SU-DHL-6 (cell line): ENCODE results near the gene FSTL3.

ENCODE experiments used
- H2AFZ ChIP-seq: fragments of 200-600 bp; sonication (generic); 2 replicates; pipeline ENCODE4 v1.6.1; 2014; ENCODE audit warnings: low read depth, mild to moderate bottlenecking, moderate library complexity, mixed read lengths, antibody characterized with exemption, low read length; ENCODE audit not compliant: severe bottlenecking
- H3F3A ChIP-seq: fragments of 200-600 bp; shearing (Covaris generic); 2 replicates; pipeline ENCODE4 v1.6.0; 2016; ENCODE audit warnings: antibody characterized with exemption, mild to moderate bottlenecking; ENCODE audit not compliant: insufficient read depth
- H3K27ac ChIP-seq: fragments of 200-600 bp; sonication (generic); 2 replicates; pipeline ENCODE4 v1.5.1; 2016; ENCODE audit warnings: low read depth, mild to moderate bottlenecking, low read length, moderate library complexity, mixed read lengths
- H3K27me3 ChIP-seq: fragments of 200-600 bp; sonication (generic), shearing (Covaris generic); 2 replicates; pipeline ENCODE4 v1.6.0; 2014; ENCODE audit warnings: mild to moderate bottlenecking, low read length
- H3K36me3 ChIP-seq: fragments of 200-600 bp; sonication (generic); 2 replicates; pipeline ENCODE4 v1.6.1; 2014; ENCODE audit warnings: mild to moderate bottlenecking, low read length, mixed read lengths
- H3K4me2 ChIP-seq: fragments of 300-600, 200-600 bp; shearing (Covaris generic), sonication (generic); 2 replicates; pipeline ENCODE4 v1.6.0; 2014; ENCODE audit warnings: low read length, low read depth, mild to moderate bottlenecking; ENCODE audit not compliant: poor library complexity, severe bottlenecking
- H3K4me3 ChIP-seq: fragments of 200-600 bp; sonication (generic); 2 replicates; pipeline ENCODE4 v1.5.1; 2014; ENCODE audit warnings: antibody characterized with exemption, low read length, mild to moderate bottlenecking, mixed read lengths; ENCODE audit not compliant: insufficient read depth, poor library complexity, severe bottlenecking
- H3K79me2 ChIP-seq: fragments of 200-600 bp; sonication (generic); 2 replicates; pipeline ENCODE4 v1.6.1; 2014; ENCODE audit warnings: mild to moderate bottlenecking, low read length, moderate library complexity; ENCODE audit not compliant: insufficient read depth
- H3K9ac ChIP-seq: fragments of 200-600 bp; sonication (generic); 2 replicates; pipeline ENCODE4 v1.7.0; 2014; ENCODE audit warnings: mild to moderate bottlenecking, low read length
- H3K9me2 ChIP-seq: fragments of 200-600 bp; sonication (generic); replicated peaks from 2 replicates; pipeline ENCODE4 v1.6.1; 2014; ENCODE audit warnings: low read length; ENCODE audit not compliant: insufficient read depth
- H3K9me3 ChIP-seq: fragments of 200-600 bp; sonication (generic); 2 replicates; pipeline ENCODE4 v1.6.1; 2014; ENCODE audit warnings: low read length, mixed read lengths; ENCODE audit not compliant: insufficient read depth
- H4K20me1 ChIP-seq: fragments of 200-600 bp; sonication (generic); 2 replicates; pipeline ENCODE4 v1.6.1; 2014; ENCODE audit warnings: low read depth, mild to moderate bottlenecking, antibody characterized with exemption, low read length, moderate library complexity, mixed read lengths
- EZH2phosphoT487 ChIP-seq: fragments of 200-600 bp; sonication (generic), shearing (Covaris generic); conservative IDR thresholded peaks from 2 replicates; pipeline ENCODE4 v1.6.1; 2018; ENCODE audit warnings: mild to moderate bottlenecking, antibody characterized with exemption, low read length, moderate library complexity, mixed read lengths
- TF ChIP-seq, protein P1 (sequence below): fragments of 200-600 bp; sonication (generic); IDR thresholded peaks from one replicate; pipeline ENCODE4 v1.5.1; 2017; ENCODE audit warnings: antibody characterized with exemption, mild to moderate bottlenecking, low read length, moderate library complexity; ENCODE audit not compliant: insufficient read depth, poor library complexity, severe bottlenecking

FSTL3 gene

DNA sequence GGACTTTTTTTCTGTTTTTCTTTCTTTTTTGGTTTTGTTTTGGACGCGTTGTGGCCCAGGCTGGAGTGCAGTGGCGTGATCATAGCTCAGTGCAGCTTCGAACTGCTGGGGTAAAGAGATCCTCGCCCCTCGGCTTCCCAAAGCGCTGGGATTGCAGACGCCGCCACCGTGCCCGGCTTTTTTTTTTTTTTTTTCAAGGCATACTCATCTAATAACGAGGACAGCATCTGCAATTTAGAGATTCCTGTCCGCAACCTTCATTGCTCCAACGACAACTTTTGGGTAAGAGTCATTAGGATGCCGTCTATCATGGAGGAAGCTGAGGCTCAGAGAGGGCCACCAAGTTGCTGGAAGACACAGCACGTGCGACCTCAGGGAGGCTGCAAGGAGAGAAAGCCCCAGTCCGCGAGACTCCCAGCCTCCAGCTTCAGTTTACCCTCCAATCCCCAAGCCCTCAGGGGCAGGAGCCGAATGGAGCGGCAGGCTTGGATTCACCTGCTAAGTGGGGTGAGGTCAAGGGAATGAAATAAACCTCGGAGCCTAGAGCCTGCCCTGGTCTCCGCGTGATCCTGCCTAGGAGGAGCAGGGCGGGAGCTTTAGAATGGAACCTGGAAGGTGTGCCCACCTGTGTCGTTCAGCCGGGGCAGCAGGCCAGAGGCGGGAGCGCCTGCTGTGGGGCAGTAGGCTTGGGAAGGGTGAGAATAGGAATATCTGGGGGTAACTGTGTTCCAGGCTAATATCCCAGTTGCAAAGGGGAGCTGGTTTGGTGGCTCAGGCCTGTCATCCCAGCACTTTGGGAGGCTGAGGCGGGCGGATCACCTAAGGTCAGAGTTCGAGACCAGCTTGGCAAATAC, 42.2 kb upstream of the FSTL3 start:
- TF ChIP-seq, protein P1, sequence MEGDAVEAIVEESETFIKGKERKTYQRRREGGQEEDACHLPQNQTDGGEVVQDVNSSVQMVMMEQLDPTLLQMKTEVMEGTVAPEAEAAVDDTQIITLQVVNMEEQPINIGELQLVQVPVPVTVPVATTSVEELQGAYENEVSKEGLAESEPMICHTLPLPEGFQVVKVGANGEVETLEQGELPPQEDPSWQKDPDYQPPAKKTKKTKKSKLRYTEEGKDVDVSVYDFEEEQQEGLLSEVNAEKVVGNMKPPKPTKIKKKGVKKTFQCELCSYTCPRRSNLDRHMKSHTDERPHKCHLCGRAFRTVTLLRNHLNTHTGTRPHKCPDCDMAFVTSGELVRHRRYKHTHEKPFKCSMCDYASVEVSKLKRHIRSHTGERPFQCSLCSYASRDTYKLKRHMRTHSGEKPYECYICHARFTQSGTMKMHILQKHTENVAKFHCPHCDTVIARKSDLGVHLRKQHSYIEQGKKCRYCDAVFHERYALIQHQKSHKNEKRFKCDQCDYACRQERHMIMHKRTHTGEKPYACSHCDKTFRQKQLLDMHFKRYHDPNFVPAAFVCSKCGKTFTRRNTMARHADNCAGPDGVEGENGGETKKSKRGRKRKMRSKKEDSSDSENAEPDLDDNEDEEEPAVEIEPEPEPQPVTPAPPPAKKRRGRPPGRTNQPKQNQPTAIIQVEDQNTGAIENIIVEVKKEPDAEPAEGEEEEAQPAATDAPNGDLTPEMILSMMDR: no peak
- no peak for TF ChIP-seq EZH2phosphoT487
- peak overlapping the region; percentile 89 for H2AFZ ChIP-seq
- no peaks in the 10 kb centered on the region for H3K9me2 ChIP-seq
- H4K20me1 ChIP-seq: no peaks in the 10 kb centered on the region
- no peaks in the 10 kb centered on the region for H3K9me3 ChIP-seq
- no peaks in the 10 kb centered on the region for H3K36me3 ChIP-seq
- H3K79me2 ChIP-seq: peaks cover 17% of the 10 kb centered on the region; the same call in 1 of the 2 replicates
- H3K27ac ChIP-seq: no peak overlapping the region
- peak overlapping the region; percentile 80 for H3K9ac ChIP-seq
- peak overlapping the region; percentile 58 for H3K4me3 ChIP-seq
- peak overlapping the region; percentile 92 for H3K4me2 ChIP-seq
- no peaks in the 10 kb centered on the region for H3F3A ChIP-seq
- no peaks in the 10 kb centered on the region for H3K27me3 ChIP-seq

DNA sequence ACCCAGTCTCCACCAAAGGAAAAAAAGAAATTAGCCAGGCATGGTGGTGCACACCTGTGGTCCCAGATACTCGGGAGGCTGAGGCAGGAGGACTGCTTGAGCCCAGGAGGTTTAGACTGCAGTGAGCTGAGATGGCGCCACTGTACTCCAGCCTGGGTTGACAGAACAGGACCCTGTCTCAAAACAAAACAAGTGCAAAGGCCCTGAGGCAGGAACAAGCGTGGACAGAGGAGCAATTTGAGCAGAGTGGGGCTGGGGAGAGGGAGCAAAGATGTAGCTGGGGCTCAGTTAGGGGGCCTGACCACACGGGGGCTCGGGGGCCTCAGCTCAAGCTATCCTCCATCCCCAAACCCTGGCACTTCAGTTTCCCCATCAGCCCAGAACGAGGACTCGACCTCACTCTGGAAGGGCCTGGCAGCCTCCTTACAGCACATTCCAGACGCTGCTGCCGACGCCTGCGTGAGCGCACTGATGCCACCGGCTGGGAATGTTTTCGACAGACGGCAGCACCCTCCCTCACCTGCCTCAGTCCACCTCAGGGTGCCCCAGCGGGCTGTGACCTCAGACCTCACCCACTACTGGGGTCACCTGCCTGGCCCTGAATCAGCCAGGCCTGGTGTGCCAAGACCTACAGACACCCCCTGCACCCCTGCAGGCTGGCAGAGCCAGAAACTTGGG, 41.1 kb upstream of the FSTL3 start:
- no peak overlapping the region for H3K4me2 ChIP-seq
- no peak overlapping the region for H3K9ac ChIP-seq
- TF ChIP-seq, protein P1: no peak
- TF ChIP-seq EZH2phosphoT487: no peak

DNA sequence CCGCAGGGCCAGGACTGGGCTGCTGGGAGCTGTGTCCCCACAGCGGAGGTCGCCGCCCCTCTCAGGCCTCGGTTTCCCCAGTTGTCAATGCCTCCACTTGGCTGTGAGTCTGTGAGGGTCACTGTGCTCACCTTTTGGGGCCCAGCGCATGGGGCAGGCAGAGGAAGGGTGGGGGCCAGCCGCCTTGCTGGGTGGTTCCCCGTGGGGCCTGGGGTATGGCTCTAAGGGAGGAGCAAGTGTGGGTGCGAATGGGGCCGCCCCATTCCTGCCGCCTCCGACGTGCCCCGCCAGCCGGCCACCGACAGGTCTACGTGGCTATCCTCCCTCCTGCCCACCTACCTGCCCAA, 37.3 kb upstream of the FSTL3 start:
- Histone ChIP-seq H2AFZ (no peak overlapping the region), H3K36me3 (no peaks in the 10 kb centered on the region), H3K27me3 (no peaks in the 10 kb centered on the region), H3K79me2 (no peaks in the 10 kb centered on the region), H3F3A (no peaks in the 10 kb centered on the region), H3K27ac (no peak overlapping the region), H3K4me3 (no peak overlapping the region), H3K9ac (0 out of 2 replicates have a peak overlapping the region, but pooled peaks have one; percentile 35), H3K4me2 (peak overlapping the region; percentile 85), H3K9me2 (no peaks in the 10 kb centered on the region), H4K20me1 (no peaks in the 10 kb centered on the region), H3K9me3 (no peaks in the 10 kb centered on the region)
- TF ChIP-seq, protein P1: no peak
- TF ChIP-seq EZH2phosphoT487: no peak

More for the DNA sequence above, 41.1 kb upstream of the FSTL3 start:
- H3F3A ChIP-seq: no peaks in the 10 kb centered on the region
- H3K27ac ChIP-seq: no peak overlapping the region
- no peak overlapping the region for H3K4me3 ChIP-seq
- H3K9me3 ChIP-seq: no peaks in the 10 kb centered on the region
- no peak overlapping the region for H2AFZ ChIP-seq
- peaks cover 17% of the 10 kb centered on the region; the same call in 1 of the 2 replicates for H3K79me2 ChIP-seq
- H3K27me3 ChIP-seq: no peaks in the 10 kb centered on the region
- no peaks in the 10 kb centered on the region for H3K9me2 ChIP-seq
- H4K20me1 ChIP-seq: no peaks in the 10 kb centered on the region
- no peaks in the 10 kb centered on the region for H3K36me3 ChIP-seq
